ENCODE measurements around the gene ZNF512. TPM values are rescaled to one million over a fixed set of nuclear protein-coding genes. Genes with fewer than 3 reads are reported as not detected.

Gene ZNF512
- total RNA-seq, 1 donor: 32.2 TPM

DNA sequence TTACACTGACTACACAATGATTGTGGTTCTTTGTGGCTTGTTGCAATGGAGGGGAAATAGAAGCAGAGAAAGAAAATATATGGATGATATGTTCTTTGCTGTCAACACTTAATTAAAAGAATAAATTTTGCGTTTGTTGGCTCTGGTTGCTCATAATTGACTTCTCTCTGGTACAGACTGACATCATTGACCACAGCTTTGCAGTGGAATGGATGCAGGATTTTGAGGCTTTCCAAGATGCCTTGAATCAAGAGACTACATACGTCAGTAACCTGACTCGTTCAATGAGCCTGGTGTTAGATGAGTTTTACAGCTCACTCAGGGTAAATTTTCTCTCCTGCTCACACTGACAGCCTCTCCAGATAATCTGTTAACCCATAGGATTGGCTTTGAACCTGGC, 55.9 kb downstream of the ZNF512 start:
- TF ChIP-seq, protein P1, sequence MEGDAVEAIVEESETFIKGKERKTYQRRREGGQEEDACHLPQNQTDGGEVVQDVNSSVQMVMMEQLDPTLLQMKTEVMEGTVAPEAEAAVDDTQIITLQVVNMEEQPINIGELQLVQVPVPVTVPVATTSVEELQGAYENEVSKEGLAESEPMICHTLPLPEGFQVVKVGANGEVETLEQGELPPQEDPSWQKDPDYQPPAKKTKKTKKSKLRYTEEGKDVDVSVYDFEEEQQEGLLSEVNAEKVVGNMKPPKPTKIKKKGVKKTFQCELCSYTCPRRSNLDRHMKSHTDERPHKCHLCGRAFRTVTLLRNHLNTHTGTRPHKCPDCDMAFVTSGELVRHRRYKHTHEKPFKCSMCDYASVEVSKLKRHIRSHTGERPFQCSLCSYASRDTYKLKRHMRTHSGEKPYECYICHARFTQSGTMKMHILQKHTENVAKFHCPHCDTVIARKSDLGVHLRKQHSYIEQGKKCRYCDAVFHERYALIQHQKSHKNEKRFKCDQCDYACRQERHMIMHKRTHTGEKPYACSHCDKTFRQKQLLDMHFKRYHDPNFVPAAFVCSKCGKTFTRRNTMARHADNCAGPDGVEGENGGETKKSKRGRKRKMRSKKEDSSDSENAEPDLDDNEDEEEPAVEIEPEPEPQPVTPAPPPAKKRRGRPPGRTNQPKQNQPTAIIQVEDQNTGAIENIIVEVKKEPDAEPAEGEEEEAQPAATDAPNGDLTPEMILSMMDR (IDR thresholded peaks at IDR 0.05; ENCODE audit: insufficient read depth, low read length): no peak
- DNase-seq (ENCODE audit: low read depth): peak; percentile 25
- H3K4me3 ChIP-seq (ENCODE audit: low read depth, low read length): no peak overlapping the region

DNA sequence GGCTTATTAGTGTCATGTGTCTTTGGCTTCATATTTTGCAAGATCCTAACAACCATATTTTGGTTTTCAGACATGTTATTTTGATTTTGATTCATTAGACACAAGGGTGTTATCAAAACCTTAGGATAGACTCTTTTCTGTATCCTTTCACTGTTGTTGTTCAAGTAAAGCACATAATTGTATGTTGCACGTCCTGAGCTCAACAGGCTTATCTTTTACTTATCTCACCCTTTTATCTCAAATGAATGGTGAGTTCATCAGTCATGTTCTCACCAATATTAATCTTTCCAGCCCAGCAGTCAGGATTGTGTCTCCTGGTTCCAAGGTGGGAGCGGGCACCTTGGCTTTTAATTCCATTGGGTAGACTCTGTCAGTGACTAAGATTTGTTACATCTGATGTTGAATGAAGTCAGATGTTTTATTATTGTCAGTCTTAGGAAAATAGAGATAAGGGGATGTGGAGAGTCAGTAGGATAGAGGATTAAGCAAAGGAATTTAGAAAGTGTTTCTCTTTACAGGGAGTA, 57.9 kb downstream of the ZNF512 start:
- no peak for DNase-seq (ENCODE audit: low read depth)
- TF ChIP-seq, protein P1 (IDR thresholded peaks at IDR 0.05; ENCODE audit: insufficient read depth, low read length): no peak
- H3K4me3 ChIP-seq (ENCODE audit: low read depth, low read length): no peak overlapping the region

DNA sequence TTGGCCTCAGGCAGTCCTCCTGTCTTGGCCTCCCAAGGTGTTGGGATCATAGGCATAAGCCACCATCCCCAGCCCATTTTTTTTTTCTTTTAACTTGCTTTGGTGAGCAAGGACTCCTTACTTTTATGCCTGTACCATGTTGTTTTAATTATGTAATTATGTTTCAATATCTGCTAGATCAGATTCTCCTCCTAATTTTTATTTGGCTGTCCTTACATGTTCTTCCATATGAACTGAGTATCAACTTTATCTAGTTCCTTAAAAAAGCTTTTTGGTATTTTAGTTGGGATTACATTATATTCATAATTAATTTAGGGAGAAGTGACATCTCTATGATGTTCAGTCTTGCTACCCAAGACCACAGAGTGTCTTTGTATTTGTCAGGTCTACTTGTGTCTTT, 62.4 kb downstream of the ZNF512 start:
- no peak for DNase-seq (ENCODE audit: low read depth)
- no peak overlapping the region for H3K4me3 ChIP-seq (ENCODE audit: low read depth, low read length)
- TF ChIP-seq, protein P1 (IDR thresholded peaks at IDR 0.05; ENCODE audit: insufficient read depth, low read length): no peak

DNA sequence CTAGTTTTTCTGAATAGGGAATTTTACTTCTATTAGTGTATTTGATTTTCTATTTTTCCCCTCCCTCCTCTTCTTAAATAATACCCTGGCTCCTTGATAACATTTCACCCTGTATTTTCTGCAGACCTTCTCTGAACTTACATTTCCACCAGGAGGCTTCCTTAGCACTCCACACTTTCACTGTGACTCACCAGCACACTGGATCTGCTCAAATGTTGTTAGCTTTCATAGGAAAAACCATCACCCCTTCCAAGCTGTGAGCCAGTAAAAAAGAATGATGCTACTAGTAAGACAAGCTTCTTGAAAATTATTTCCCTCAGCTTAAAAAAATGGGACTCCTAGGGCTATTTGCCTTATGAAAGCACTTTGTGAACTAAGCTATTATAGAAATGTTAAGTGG, 64.4 kb downstream of the ZNF512 start:
- TF ChIP-seq, protein P1 (IDR thresholded peaks at IDR 0.05; ENCODE audit: insufficient read depth, low read length): no peak
- peak; percentile 27 for DNase-seq (ENCODE audit: low read depth)
- no peak overlapping the region for H3K4me3 ChIP-seq (ENCODE audit: low read depth, low read length)

DNA sequence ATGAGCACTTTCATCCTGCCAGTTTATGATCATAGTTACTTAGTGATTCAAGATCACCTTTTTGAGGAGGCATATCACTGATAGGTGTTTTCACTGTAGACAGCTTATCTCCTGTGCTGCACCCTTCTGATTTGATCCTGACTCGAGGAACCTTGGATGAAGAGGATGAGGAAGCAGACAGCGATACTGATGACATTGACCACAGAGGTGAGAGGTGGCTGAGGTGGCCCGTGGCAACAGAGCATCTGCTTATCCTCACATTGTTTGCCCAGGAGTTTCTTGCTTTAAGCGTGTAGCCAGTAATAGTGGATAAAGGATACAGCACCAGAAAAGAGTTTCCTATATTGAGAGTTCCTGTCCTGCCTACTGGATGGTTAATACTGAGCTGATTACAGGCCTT, 64.9 kb downstream of the ZNF512 start:
- no peak for DNase-seq (ENCODE audit: low read depth)
- no peak overlapping the region for H3K4me3 ChIP-seq (ENCODE audit: low read depth, low read length)
- TF ChIP-seq, protein P1 (IDR thresholded peaks at IDR 0.05; ENCODE audit: insufficient read depth, low read length): no peak

DNA sequence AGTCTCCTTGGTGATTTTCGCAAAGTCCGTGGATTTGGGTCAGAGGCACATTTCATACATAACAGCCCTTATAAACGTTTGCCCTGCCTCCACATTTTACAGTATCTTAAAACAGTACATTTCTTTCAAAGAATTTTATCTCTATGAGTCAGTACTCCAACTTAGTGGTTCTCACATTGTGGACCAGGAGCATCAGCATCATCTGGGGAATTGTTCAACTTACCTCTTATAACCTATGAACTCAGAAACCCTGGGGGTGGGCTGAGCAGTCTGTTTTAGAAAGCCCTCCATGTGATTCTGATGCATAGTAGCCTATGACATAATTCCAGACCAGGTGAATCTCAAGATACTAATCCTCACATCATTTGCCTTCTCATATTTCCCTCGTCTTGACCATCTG, 68.2 kb downstream of the ZNF512 start:
- DNase-seq (ENCODE audit: low read depth): no peak
- H3K4me3 ChIP-seq (ENCODE audit: low read depth, low read length): no peak overlapping the region
- TF ChIP-seq, protein P1 (IDR thresholded peaks at IDR 0.05; ENCODE audit: insufficient read depth, low read length): no peak

DNA sequence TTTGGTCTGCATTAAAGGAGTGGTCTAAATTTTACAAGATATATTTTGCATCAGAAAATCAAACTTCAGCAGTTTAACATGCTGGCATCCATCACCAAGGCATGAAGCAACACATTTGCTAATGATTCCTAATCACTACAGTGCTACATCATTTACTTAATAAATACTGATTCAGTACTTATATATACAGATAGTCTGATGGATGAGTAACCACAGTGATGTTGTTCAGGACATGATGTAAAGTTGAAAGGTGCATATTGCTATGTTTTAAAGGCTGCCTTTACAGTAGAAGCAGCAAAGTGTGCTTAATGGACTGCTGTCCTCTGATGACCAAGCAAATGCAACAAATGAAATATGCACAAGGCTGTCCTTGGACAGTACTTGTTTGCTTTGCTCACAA, 69.5 kb downstream of the ZNF512 start:
- TF ChIP-seq, protein P1 (IDR thresholded peaks at IDR 0.05; ENCODE audit: insufficient read depth, low read length): no peak
- no peak overlapping the region for H3K4me3 ChIP-seq (ENCODE audit: low read depth, low read length)
- DNase-seq (ENCODE audit: low read depth): no peak

Data from fibroblast of the aortic adventitia (primary cell).